ENCODE data around the gene MSRB1.

GRCh38 chr16:1930338-1930720 lies 12.7 kb downstream of the MSRB1 start:
- TF ChIP-seq EZH2phosphoT487 (IDR thresholded peaks at IDR 0.05; ENCODE audit: borderline replicate concordance, low read length) = no peak
- no peak for TF ChIP-seq CTCF (conservative IDR thresholded peaks at IDR 0.05; ENCODE audit: low read depth, low read length)
- no peak for TF ChIP-seq EZH2 (IDR thresholded peaks at IDR 0.05; ENCODE audit: low read length, unreplicated experiment)

Measured in PC-3 (cell line).